ENCODE data around the gene RPN2.

Gene RPN2

DNA sequence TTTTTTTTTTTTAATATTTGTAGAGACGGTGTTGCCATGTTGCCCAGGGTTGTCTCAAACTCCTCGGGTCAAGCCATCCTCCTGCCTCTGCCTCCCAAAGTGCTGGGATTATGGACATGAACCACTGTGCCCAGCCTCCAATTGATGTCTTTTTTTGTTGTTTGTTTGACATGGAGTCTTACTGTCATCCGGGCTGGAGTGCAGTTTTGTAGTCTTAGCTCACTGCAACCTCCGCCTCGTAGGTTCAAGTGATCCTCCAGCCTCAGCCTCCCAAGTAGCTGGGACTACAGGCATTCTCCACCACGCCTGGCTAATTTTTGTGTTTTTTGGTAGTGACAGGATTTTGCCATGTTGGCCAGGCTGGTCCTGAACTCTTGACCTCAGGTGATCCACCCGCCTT is 9.7 kb downstream of the RPN2 start:
- no peak for DNase-seq

DNA sequence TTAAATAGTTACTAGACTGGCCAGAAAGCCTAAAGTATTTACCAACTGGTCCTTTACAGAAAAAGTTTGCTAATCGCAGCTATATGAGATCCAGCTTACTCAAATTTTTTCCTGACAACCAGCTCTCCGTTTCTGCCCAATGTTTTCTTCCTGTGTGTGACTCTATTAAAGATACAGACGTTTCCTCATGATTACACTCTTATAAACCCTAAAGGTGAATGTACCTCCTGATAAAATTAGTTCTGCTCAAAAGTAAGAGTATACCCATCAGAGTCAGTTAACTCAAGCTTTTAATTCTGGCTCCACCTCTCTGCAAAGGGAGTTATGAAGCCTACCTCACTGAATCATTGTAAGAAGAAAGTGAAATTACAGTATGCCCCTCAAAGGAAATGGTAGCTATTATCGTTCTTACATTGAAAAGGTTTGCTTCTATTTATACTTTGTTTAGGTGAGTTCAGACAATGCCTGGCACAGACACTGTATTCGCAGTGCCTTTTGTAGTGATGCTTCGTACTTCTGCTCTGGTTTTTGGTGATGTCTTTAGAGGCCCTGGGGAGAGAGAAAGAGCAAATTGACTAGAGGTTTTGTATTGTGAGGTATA is 10.4 kb downstream of the RPN2 start:
- no peak for DNase-seq

DNA sequence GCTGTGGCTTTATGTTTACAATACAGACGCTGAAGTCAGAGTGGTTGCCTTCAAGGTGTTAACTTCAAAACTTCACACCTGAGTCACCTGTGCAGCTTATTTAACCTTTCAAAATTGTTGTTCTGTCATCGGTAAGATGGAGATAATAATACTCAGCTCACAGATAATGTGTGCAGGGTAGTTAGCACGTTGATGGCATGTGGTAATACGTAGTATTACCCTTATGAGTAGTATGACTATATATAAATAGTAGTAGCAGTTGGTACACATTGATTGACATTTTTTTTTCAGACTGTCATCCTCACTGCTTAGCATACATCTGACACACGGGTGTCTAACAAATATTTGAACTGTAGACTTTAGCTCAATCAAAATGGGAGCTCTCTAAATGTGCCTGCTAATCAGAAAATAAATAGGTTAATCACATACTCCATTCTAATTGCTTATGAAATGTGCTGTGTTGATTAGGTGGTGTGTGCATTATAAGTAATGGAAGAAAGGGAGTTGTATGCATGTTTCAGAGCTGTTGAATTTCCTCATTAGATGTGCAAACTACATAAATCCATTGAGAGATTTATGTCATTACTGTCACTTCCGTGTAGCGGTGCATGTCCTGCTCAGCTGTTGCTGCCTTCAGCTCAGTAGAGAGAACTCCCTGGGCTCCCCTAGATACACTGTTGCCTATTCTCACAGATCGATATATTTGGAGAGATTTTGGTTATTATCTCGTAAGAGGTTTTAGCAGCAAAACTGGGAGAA is 11.4 kb downstream of the RPN2 start:
- no peak for DNase-seq

DNA sequence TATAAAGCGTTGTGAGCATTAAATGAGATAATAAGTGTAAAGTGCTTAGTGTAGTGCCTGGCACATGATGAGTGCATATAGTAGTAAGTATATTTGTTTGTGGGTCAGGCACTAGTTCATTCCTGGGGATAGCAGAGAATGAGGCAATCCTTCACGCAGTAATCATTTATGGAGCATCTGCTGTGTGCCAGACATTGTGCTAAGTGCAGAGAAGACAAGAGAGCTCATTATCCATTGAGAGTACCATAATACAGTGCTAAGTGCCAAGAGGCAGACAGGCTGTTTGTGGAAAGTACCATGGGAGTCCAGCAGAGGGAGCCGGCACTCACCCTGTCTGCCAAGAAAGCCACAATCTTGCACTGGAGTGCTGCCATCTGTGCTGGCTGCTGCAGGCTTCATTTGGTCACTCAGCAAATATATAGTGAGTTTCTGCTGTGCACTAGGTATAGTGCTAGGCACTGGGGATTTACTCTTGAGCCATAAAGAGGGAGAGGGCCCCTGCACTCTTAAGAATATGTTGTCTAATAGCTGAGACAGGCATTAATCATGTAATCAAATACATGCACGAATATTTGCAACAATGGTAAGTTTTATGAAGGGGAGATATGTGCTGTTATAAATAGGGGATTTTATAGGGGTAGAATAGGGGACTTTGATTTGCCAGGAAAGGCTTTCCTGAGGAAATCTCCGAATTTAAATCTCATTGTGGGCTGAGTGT is 13.2 kb downstream of the RPN2 start:
- DNase-seq: peak; percentile 10

DNA sequence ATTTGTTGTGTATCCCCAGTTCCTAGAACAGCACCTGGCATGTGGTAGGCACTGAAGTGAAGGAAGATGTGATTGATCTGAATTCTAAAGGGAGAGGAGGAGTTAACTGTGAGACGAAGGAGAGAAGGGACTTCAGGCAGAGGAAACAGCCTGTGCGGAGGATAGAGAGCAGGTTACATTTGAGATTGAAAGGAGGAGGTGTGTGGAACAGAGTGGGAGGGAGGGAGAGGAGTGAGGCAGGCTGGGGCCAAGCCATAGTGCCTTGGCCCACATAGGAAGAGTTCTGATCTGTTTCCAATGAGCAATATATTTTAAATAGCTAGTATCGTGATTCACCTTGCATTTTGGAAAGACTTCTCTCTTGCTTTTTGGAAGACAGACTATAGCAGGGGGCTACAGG is 14.1 kb downstream of the RPN2 start:
- DNase-seq: no peak

DNA sequence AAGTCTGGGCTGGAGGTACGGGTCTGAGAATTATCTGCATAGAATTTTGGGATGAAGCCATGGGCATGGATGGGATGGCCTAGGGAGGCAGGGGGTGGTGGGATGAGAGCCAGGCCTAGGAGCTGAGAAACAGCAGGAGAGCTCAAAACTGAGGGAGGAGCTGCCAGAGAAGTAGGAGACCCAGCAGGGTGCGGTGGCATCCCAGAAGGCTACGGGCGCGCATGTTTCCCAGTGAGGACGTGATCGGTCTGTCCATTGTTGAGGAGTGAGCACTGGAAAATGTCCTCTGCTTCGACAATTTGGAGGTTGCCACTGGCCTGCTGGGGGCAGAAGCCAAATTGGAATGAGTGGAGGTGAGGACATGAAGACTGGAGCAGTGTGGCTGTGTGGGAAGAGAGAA is 14.7 kb downstream of the RPN2 start:
- no peak for DNase-seq

DNA sequence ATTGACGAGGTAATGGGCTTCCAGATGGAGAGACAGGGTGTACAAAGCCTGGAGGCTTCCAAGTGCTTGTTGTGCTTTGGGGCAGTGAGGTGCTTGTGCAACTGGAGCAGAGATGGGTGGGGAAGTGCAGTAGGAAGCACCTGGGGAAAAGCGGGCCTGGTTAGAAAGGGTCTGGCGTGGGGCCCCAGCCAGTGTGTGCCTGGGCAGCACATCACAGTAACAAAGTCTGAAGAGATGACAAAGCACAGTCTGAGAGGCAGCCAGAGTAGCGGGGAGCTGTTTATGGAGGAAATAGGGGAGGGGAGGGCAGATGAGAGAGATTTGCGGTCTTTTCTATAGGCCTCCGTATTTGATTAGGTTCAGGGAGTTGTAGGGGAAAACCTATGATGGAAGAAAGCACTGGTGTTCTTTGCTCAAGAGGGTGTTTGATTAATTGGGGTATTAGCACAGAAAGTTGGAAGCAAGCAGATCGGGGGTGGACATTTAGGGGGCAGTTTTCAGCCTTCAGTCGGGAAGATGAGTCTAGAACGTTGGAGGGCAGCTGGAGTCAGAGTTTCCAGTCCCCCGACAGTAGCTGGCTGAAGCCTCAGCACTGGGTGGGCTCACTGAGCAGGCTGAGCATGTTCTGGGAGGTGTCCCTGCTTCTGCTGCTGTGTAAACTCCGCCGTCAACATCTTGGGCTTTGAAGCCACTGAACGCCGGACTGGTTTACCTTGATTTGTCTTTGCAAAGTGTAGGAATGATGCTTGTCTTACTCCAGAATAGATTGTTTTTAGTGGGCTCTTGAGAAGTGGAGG is 15.7 kb downstream of the RPN2 start:
- no peak for DNase-seq

DNA sequence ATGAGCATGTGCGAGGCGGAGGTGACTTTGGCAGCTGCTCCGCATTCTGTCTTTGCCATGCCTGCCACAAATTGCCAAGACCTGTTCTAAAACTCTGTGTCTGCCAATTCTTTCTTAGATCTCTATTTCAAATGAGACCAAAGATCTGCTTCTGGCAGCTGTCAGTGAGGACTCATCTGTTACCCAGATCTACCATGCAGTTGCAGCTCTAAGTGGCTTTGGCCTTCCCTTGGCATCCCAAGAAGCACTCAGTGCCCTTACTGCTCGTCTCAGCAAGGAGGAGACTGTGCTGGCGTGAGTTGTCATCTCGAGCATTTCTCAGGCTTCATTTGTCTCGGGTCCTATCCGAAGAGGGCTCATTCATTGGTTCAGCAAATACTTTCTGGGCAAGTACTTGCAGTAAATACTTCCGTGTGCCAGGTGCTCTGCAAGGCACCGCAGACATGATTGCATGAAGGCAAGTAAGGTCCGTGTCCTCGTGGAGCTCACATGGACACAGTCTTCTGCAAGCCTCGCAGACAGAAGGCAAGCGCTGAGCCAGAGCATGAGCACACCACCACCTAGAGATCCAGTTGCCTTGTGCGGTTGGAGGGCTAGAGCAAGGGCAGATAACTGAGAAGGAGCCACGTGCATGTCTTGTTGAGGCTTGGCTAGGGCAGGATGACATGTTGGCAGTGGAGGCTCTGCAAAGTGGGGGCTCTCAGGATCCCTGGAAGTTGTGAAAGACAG is 20.0 kb downstream of the RPN2 start:
- DNase-seq: no peak

DNA sequence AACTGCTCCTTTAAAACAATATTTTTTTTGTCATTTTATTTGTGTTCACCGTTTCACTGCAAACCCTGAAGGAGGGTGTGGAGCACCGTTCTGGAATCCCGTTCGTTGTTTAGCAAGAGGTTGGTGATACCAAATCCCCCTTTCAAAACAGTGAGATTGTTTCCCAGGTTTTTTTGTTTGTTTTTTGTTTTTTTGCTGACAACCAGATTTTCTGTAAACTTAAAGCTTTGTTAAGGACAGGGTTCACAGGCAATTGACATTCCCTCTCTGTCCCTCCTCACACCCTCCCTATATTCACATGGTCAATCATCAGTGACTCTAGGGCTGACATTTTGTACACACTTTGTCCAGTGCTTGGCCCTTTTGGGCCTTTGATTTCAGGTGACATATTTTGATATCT is 21.2 kb downstream of the RPN2 start:
- no peak for DNase-seq

DNA sequence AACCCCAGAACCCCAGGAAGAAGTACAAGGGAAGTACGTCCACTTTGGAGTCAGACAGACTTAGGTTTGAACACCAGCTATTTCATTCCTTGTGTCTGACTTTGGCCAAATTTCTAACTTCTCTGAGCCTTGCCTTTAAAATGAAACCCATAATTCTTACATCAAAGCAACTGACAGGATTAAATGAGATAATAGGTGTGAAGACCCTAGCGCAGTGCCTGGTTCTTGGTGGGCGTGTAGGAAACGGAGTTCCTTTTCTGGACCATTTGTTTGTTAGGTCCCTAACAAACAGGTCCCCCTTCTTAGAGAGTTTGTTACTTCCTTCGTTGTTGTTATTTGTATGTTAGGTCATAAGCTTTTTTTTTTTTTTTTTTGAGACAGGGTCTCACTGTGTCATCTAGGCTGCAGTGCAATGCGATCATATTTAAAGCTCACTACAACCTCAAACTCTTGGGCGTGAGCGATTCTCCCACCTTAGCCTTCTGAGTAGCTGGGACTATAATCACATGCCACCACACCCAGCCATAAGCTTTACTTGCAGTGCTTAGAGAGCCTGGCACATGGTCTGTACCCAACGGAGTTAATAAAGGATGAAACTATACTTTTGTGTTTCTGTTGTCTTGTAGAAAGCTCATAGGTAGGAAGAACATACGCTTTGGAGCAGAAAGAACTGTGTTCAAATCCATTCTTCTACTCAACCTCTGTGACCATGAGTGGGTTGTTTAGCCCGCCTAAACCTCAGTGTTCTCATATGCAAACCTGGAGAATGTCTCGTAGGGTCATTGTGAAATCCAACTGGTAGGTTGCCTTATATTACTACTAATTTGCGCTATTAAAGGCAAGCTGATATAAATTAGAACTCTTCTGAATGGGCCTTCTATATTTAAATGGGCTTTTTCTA is 22.0 kb downstream of the RPN2 start:
- no peak for DNase-seq

DNA sequence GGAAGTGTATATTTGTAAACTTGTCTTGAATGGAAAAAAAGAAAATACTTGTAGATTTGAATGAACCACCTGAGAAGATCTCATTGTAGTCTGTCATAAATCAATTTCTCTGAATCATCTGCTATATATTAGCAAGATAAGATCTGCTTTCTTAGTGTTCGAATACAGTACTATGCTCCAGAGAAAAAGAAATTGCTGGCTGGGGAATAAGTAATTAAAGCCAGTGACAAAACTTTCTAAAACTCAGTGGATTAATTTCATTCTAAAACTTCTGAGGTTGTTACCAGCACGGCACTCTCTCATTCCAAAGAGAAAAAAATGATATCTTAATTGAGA is 22.7 kb downstream of the RPN2 start:
- DNase-seq: no peak

DNA sequence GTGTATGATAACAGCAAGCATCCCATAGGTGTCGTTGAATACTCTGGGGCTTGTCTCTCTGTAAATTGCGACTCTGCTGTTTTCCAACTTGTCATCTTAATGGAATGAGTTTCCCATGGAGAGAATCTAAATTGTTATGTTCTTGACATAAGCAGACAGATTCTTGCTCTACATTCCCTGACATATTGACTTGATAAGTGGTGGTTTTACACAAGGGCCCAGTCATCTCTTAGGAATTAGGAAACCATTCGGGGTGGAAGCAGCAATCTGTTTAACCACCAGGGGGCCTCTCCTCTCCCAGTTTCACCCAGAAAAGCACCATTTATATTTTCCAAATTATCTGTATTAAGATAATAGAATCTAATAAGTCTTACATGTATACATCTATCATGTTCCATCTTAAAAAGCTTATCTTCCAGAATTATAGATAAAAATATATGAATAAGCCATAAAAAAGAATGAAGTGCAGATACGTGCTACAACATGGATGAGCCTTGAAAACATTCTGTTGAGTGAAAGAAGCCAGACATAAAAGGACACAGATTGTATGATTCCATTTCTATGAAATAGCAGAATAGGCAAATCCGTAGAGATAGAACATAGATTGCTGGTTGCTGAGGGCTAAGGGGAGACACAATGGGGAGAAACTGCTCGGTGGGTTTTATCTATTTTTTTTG is 23.3 kb downstream of the RPN2 start:
- DNase-seq: no peak

DNA sequence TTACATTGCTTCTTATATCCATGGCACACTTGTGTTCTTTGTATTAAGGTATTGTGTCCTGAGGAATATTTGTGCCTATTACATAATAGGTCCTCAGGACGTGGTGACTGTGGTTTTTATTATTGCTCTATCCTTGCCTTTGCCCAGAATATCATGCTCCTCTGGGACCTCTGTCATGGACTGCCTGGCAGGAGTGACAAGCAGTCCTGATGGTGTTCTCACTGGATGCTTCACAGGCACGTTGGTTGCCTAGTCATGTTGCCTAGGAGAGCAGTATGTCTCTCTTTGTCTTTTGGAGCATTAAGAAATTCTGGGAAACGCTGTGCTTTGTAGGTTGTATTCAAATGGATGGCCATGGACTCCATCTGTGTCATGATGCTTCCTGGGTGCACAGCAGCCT is 24.9 kb downstream of the RPN2 start:
- no peak for DNase-seq

DNA sequence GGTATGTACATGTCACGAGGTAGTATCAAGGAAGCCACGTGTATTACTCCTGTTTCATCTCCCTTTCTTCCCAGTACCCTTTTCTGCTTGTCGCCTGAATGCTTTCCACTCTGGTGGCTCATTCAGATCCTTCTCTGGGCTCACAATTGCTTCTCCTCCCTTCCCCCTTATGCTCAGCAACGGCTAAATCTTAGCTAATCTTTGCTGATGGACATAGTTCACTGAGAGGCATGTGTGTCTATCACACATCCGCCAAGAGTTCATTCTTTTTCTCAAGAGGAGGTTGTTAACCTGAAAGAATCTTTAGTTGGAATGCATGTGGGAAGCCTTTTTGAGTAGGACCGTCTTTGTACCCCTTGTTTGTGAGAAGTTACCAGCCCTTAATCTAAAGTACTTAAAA is 26.0 kb downstream of the RPN2 start:
- no peak for DNase-seq

DNA sequence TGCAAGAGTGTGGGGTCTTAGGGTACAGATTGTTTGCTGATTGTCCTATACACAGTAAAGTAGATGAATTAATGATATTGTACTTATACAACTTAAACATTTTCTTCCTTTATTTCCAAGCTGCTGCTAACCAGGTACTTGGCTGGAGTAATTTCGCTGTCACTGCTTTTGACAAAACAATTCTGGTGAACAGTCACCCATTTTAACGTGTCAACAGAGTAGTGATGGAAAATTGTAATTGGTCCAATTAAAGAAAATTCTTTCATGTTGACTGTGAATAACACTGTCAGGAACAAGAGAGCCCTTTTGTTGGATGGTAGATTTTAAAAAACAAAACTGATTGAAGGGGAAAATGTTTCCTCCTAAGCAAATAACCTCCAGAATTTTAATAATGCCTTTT is 26.7 kb downstream of the RPN2 start:
- DNase-seq: no peak

DNA sequence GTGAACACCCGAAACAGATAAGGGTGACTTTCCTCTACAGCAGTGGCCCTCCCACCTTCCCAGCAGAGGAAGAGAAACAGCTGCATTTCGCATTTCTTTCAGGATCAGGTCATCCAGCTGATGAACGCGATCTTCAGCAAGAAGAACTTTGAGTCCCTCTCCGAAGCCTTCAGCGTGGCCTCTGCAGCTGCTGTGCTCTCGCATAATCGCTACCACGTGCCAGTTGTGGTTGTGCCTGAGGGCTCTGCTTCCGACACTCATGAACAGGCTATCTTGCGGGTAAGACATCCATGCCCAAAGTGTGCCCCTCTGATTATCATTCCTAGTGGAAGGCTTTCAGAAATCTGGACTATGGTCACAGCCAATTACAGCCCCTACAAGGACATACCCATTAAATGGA is 28.0 kb downstream of the RPN2 start:
- DNase-seq: no peak

DNA sequence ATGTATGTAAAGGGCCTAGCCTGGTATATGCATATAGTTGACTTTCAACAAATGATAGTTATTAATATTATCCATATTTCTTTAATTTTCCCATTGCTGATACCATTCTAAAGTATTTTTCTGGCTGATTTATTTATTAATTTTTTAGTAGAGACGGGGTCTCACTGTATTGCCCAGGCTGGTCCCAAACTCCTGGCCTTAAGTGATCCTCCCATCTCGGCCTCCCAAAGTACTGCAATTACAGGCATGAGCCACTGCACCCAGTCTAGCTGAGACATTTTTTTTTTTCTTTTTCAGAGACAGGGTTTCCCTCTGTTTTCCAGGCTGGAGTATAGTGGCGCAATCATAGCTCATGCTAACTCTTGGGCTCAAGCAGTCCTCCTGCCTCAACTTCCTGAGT is 30.1 kb downstream of the RPN2 start:
- DNase-seq: no peak

DNA sequence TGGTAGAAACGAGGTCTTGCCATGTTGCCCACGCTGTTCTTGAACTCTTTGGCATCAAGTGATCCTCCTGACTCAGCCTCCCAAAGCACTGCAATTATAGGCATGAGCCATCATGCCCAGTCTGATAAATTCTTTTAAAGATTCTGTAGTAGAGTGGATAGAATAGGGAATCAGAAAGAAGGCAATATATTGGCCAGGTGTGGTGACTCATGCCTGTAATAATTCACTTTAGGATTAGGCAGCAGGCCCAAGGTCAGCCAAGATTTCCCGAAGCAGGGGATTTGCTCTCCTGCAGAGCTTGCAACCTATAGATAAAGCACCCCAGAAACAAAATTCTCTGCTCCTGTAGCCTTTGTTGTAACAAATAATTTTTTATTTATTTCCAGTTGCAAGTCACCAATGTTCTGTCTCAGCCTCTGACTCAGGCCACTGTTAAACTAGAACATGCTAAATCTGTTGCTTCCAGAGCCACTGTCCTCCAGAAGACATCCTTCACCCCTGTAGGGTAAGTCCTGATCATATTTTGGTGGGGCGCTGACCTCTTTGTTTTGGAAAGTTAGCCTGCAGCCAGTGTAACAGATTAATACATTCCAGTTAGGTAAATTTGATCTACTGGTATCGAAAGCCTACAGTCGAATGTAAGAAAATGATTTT is 30.7 kb downstream of the RPN2 start:
- no peak for DNase-seq

DNA sequence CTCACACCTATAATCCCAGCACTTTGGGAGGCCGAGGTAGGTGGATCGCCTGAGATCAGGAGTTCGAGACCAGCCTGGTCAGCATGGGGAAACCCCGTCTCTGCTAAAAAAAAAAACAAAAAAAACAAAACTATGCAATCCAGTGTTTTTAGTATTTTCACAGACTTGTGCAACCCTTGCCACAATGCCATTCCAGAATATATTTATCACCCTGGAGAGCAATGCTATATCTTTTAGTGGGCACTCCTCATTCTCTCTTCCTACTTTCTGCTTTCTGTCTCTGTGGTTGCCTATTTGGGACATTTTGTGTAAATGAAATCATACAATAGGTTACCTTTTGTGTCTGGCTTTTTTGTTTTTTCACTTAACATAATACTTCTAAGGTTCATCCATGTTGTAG is 39.3 kb downstream of the RPN2 start:
- DNase-seq: no peak

DNA sequence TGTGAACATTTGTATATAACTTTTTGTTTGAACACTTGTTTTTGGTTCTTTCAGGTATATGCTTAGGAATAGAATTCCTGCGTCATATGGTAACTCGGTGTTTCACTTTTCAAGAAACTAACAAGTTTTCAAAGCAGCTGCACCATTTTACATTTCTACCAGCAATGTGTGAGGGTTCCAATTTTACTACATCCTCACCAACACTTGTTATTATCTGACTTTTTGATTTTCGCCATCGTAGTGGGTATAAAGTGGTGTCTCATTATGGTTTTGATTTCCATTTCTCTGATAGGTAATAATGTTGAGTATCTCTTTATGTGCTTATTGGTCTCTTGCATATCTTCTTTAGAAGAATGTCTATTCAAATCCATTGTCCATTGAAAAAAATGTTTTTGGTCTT is 39.8 kb downstream of the RPN2 start:
- DNase-seq: no peak
